GM23248 (cell line): Measurements from ENCODE around the gene WWOX. TPM values are rescaled to one million over a fixed set of nuclear protein-coding genes. Genes with fewer than 3 reads are reported as not detected.

Experiments used
- DNase-seq: peaks from one replicate; pipeline ENCODE4 v3.0.0-alpha.2; 2015
- H2AFZ ChIP-seq: fragments of 200-600 bp; sonication (generic); 2 replicates; pipeline ENCODE4 v1.6.1; 2016; ENCODE audit warnings: antibody characterized with exemption
- H3F3A ChIP-seq: fragments of 200-600 bp; sonication (generic); 2 replicates; pipeline ENCODE4 v1.6.1; 2016; ENCODE audit warnings: mild to moderate bottlenecking, antibody characterized with exemption, mixed run types; ENCODE audit not compliant: insufficient read depth
- H3K27ac ChIP-seq: fragments of 200-600 bp; sonication (generic); 2 replicates; pipeline ENCODE4 v1.5.1; 2016; ENCODE audit warnings: mild to moderate bottlenecking
- H3K27me3 ChIP-seq: fragments of 200-600 bp; sonication (generic); replicated peaks from 2 replicates; pipeline ENCODE4 v1.6.1; 2016; ENCODE audit warnings: mild to moderate bottlenecking; ENCODE audit not compliant: insufficient read depth
- H3K36me3 ChIP-seq: fragments of 200-600 bp; sonication (generic); 2 replicates; pipeline ENCODE4 v1.6.1; 2016; ENCODE audit warnings: low read depth, mild to moderate bottlenecking
- H3K4me1 ChIP-seq: fragments of 200-600 bp; sonication (generic); 2 replicates; pipeline ENCODE4 v1.6.1; 2016; ENCODE audit warnings: mild to moderate bottlenecking; ENCODE audit not compliant: insufficient read depth
- H3K4me2 ChIP-seq: fragments of 200-600 bp; sonication (generic); one replicate; pipeline ENCODE4 v1.6.1; 2016; ENCODE audit warnings: mild to moderate bottlenecking; ENCODE audit not compliant: unreplicated experiment
- H3K4me3 ChIP-seq: fragments of 200-600 bp; sonication (generic); 2 replicates; pipeline ENCODE4 v1.5.1; 2016; ENCODE audit warnings: mild to moderate bottlenecking
- H3K79me2 ChIP-seq: fragments of 200-600 bp; sonication (generic); 2 replicates; pipeline ENCODE4 v1.6.1; 2016; ENCODE audit warnings: mild to moderate bottlenecking; ENCODE audit not compliant: insufficient read depth
- H3K9ac ChIP-seq: fragments of 200-600 bp; sonication (generic); 2 replicates; pipeline ENCODE4 v1.6.1; 2016; ENCODE audit warnings: mild to moderate bottlenecking
- H3K9me2 ChIP-seq: fragments of 200-600 bp; sonication (generic); 2 replicates; pipeline ENCODE4 v1.6.1; 2016; ENCODE audit warnings: mixed run types, mild to moderate bottlenecking, moderate library complexity; ENCODE audit not compliant: insufficient read depth
- H3K9me3 ChIP-seq: fragments of 200-600 bp; sonication (generic); one replicate; pipeline ENCODE4 v1.6.1; 2017; ENCODE audit warnings: low read depth
- H4K20me1 ChIP-seq: fragments of 200-600 bp; sonication (generic); 2 replicates; pipeline ENCODE4 v1.6.0; 2016; ENCODE audit not compliant: insufficient read depth
- EZH2 ChIP-seq: fragments of 200-600 bp; sonication (generic); IDR thresholded peaks from 2 replicates; pipeline ENCODE4 v1.6.1; 2018; ENCODE audit warnings: antibody characterized with exemption, mild to moderate bottlenecking; ENCODE audit not compliant: insufficient read depth, poor library complexity, severe bottlenecking
- EZH2phosphoT487 ChIP-seq: fragments of 200-600 bp; sonication (generic); IDR thresholded peaks from 2 replicates; pipeline ENCODE4 v1.6.1; 2018; ENCODE audit warnings: antibody characterized with exemption, moderate library complexity, mild to moderate bottlenecking, low read depth; ENCODE audit not compliant: insufficient read depth
- WGBS, 2 experiments: methylation state at CpG; one replicate each; pipeline ENCODE4 v1.1.6; 2015 to 2017; ENCODE audit warnings: low lambda C conversion rate in 2 of 2, low coverage in 1 of 2; ENCODE audit errors: missing lambda C conversion rate in 2 of 2; 5-methylcytosine and 5-hydroxymethylcytosine counted together
- in situ Hi-C: fragments of 300-500 bp; cut with MboI; formaldehyde crosslinking; loops from 2 replicates; pipeline ENCODE4 v1.15.0; 2020
- polyA plus RNA-seq: library from polyadenylated mRNA; unstranded; fragments of >200 nt; fragmentation: Nextera tagmentation; extraction: Ambion mirVana; gene quantifications from 2 replicates; pipeline ENCODE4 v1.2.1, GENCODE V29; 2016
- total RNA-seq: library from RNA; depleted of rRNA; stranded (reverse); fragments of >200 nt; shearing (Covaris generic); gene quantifications from 2 replicates; pipeline ENCODE4 v1.2.3, GENCODE V29; 2014

The WWOX gene
- total and polyA plus RNA-seq, 2 experiments from 2014 or later = 4.5 to 6.6 TPM

DNA sequence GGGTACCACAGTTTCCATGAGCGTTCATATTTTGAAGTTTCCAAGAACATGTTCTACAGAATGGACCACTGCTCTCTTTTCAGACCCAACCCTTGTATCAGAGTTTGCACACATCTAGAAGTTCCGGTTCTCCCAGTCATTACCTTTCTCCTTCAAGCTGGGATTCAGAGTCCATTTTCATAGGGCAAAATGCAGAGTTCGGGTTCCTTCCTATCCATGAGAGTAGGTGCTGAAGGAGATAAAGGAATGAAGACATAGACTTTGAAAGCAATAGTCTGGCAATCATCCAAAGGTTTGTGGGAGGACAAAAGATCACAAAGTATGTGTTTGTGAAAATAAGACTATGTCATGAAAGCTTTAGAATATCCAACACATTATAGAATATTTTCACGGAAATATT lies 801.5 kb downstream of the WWOX start:
- no peaks in the 10 kb centered on the region for H3F3A ChIP-seq
- no peak overlapping the region for H3K4me3 ChIP-seq
- TF ChIP-seq EZH2 = no peak
- no peak for TF ChIP-seq EZH2phosphoT487
- H4K20me1 ChIP-seq = no peaks in the 10 kb centered on the region
- no peak overlapping the region for H3K4me2 ChIP-seq
- H3K79me2 ChIP-seq = no peaks in the 10 kb centered on the region
- H3K36me3 ChIP-seq = no peaks in the 10 kb centered on the region
- no peak for DNase-seq
- 41 to 49% methylated on average over 4 of the region's 4 CpGs for WGBS, 2 experiments
- H3K9me2 ChIP-seq = no peaks in the 10 kb centered on the region
- H3K4me1 ChIP-seq = no peaks in the 10 kb centered on the region
- H3K9ac ChIP-seq = no peak overlapping the region
- no peak overlapping the region for H2AFZ ChIP-seq
- H3K27ac ChIP-seq = no peak overlapping the region
- in situ Hi-C loops = no loop called here
- H3K9me3 ChIP-seq = no peaks in the 10 kb centered on the region
- no peaks in the 10 kb centered on the region for H3K27me3 ChIP-seq

DNA sequence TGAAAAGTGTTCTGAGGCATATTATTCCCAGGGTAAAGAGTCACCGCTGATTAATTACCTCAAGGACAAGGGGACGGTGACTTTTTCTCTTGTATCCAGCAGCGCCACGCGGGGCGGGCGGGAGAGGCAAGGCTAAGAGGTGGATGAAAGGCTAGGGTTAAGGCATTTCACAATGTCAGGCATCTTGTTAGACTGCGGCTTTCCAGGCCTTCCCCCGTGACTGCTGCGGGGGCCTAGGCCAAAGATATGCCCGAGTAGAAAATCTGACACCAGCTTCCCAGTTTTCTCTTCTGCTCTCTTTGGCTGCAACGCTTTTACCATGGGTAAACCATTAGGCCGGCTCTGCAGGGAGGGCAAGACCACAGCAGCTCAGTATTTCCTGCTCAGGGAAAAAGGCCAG lies 802.9 kb downstream of the WWOX start:
- TF ChIP-seq EZH2phosphoT487 (no peak), EZH2 (no peak)

DNA sequence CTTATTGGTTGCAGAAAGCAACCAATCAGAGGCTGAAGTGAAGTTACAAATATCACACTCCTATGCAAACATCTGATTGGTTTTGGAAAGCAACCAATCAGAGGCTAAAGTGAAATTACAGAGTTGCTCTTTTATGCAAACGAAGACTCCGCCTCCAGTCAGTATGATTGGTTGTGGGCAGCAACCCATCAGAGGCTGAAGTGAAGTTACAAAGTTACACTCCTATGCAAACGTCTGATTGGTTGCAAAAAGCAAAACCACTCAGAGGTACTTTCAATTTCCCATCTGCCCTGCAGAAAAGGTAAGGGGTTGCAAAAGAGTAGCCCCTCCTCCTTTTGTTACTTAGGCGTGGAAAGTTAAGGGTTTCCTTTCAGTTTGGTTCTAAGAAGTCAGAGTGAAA lies 803.8 kb downstream of the WWOX start:
- H3K27me3 ChIP-seq = no peaks in the 10 kb centered on the region
- in situ Hi-C loops = no loop called here
- no peak overlapping the region for H3K4me2 ChIP-seq
- H3K27ac ChIP-seq = no peak overlapping the region
- TF ChIP-seq EZH2phosphoT487 = no peak
- TF ChIP-seq EZH2 = no peak
- no peaks in the 10 kb centered on the region for H3F3A ChIP-seq
- no peak overlapping the region for H2AFZ ChIP-seq
- no peaks in the 10 kb centered on the region for H3K79me2 ChIP-seq
- 33 to 41% methylated on average over 4 of the region's 4 CpGs for WGBS, 2 experiments
- DNase-seq = no peak
- no peak overlapping the region for H3K4me3 ChIP-seq
- no peaks in the 10 kb centered on the region for H3K9me2 ChIP-seq
- no peaks in the 10 kb centered on the region for H3K36me3 ChIP-seq
- no peaks in the 10 kb centered on the region for H3K9me3 ChIP-seq
- no peaks in the 10 kb centered on the region for H4K20me1 ChIP-seq
- H3K4me1 ChIP-seq = no peaks in the 10 kb centered on the region
- H3K9ac ChIP-seq = no peak overlapping the region

More for the DNA sequence above, 802.9 kb downstream of the WWOX start:
- Histone ChIP-seq H3K36me3 (no peaks in the 10 kb centered on the region), H4K20me1 (no peaks in the 10 kb centered on the region), H3K27ac (no peak overlapping the region), H3K79me2 (no peaks in the 10 kb centered on the region), H2AFZ (no peak overlapping the region), H3K9me3 (no peaks in the 10 kb centered on the region), H3F3A (no peaks in the 10 kb centered on the region), H3K4me2 (no peak overlapping the region), H3K4me1 (no peaks in the 10 kb centered on the region), H3K9me2 (no peaks in the 10 kb centered on the region), H3K9ac (no peak overlapping the region), H3K27me3 (no peaks in the 10 kb centered on the region), H3K4me3 (no peak overlapping the region)
- DNase-seq = no peak
- in situ Hi-C loops = no loop called here
- 73 to 77% methylated on average over 13 of the region's 13 CpGs for WGBS, 2 experiments

DNA sequence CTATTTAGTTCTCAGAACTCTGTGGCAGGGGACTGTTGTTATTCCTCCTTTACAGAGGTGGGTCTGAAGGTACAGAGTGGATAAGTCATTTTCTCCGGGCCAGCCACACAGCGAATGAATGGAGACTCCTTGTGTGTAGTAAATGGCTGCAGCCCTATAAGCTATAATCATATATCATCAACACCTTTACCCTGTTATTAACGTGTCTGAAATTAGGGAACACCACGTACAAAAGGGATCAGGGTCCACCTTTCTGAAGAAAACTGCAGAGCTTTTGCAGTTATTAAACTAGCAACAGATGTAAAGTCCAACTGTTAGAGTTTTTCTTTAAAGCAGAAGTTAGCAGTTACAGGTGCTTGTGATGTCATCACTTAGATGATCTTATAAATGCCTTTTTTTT lies 804.4 kb downstream of the WWOX start:
- Histone ChIP-seq H3K9me3 (no peaks in the 10 kb centered on the region), H3K4me1 (no peaks in the 10 kb centered on the region)
- WGBS, 2 experiments = 42 to 58% methylated on average over 4 of the region's 4 CpGs

DNA sequence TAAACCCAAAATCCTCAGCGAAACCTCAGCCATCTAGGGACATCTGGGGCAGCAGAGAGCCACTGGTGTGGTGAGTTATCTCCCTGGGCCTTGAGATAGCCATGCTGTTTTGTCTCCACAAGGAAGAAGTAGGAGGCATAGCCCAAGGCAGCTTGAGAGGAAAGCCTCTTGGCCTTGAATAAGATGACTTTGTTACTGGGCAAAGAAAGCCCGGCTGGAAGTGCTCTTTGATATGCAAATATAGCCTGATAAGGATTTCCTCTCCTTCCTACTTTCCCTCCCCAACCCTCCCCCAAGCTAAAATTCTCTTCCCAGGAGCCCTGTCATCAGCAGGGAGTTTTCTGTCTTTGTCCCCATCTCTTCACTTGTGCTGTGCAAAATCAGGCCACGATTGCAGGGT lies 806.7 kb downstream of the WWOX start:
- 23 to 32% methylated on average over 3 of the region's 3 CpGs for WGBS, 2 experiments

More for the DNA sequence above, 804.4 kb downstream of the WWOX start:
- no peaks in the 10 kb centered on the region for H3K9me2 ChIP-seq
- no peak overlapping the region for H3K9ac ChIP-seq
- no peak overlapping the region for H2AFZ ChIP-seq
- no peak for DNase-seq
- no peak overlapping the region for H3K27ac ChIP-seq
- H3K4me2 ChIP-seq = no peak overlapping the region
- no peaks in the 10 kb centered on the region for H3K36me3 ChIP-seq
- H4K20me1 ChIP-seq = no peaks in the 10 kb centered on the region
- no peaks in the 10 kb centered on the region for H3F3A ChIP-seq
- in situ Hi-C loops = no loop called here
- TF ChIP-seq EZH2 = no peak
- TF ChIP-seq EZH2phosphoT487 = no peak
- H3K79me2 ChIP-seq = no peaks in the 10 kb centered on the region
- H3K4me3 ChIP-seq = no peak overlapping the region
- H3K27me3 ChIP-seq = no peaks in the 10 kb centered on the region

More for the DNA sequence above, 806.7 kb downstream of the WWOX start:
- Histone ChIP-seq H3F3A (no peaks in the 10 kb centered on the region), H3K27me3 (no peaks in the 10 kb centered on the region), H3K9me2 (no peaks in the 10 kb centered on the region), H3K9ac (no peak overlapping the region), H3K79me2 (no peaks in the 10 kb centered on the region), H4K20me1 (no peaks in the 10 kb centered on the region), H3K9me3 (no peaks in the 10 kb centered on the region), H3K4me3 (no peak overlapping the region), H3K27ac (no peak overlapping the region), H3K36me3 (no peaks in the 10 kb centered on the region), H2AFZ (no peak overlapping the region), H3K4me2 (no peak overlapping the region), H3K4me1 (no peaks in the 10 kb centered on the region)
- TF ChIP-seq EZH2phosphoT487 (no peak), EZH2 (no peak)
- in situ Hi-C loops = no loop called here
- DNase-seq = no peak
